HCT116 (cell line): Measurements from ENCODE around the gene ARIH2. TPM values are rescaled to one million over a fixed set of nuclear protein-coding genes. Genes with fewer than 3 reads are reported as not detected.

ENCODE experiments used
- ATAC-seq: fragments of 200-7000 bp; cut with Tn5 transposase; 2 replicates; pipeline ENCODE4 v1.9.1; 2020; ENCODE audit warnings: mild to moderate bottlenecking, moderate library complexity
- BruUV-seq: library from RNA; stranded (reverse); fragments of 400-500 nt; replicated peaks from 2 replicates; lab custom pipeline; 2021; lab: Mats Ljungman, UMichigan
- CTCF ChIA-PET: fragments of 300-600 bp; sonication (Branson Sonifier 250); formaldehyde crosslinking; loops from one replicate; lab custom pipeline; 2021; ENCODE audit warnings: antibody characterized with exemption; lab: Charles Lee
- POLR2A ChIA-PET: fragments of 300-600, 350-600 bp; sonication (Branson Sonifier 250); formaldehyde crosslinking; loops from one replicate; lab custom pipeline; 2021; ENCODE audit warnings: antibody characterized with exemption; lab: Charles Lee
- RAD21 ChIA-PET, 2 experiments: fragments of 300-600 bp; sonication (Branson Sonifier 250); formaldehyde crosslinking; loops; one replicate each; lab custom pipeline; 2023; ENCODE audit warnings: low total read pairs in 2 of 2; ENCODE audit not compliant: uncharacterized antibody in 2 of 2, unreplicated experiment in 2 of 2, low non-redundant PET in 1 of 2; lab: Charles Lee
- DNase-seq: peaks from one replicate; pipeline ENCODE4 v3.0.0-alpha.2; 2010; ENCODE audit warnings: low read depth, low spot score
- H2AFZ ChIP-seq: fragments of 200-600 bp; shearing (Covaris generic), sonication (generic); 2 replicates; pipeline ENCODE4 v1.6.1; 2017; ENCODE audit warnings: low read depth, mixed run types, mixed read lengths, antibody characterized with exemption, low read length; ENCODE audit not compliant: poor library complexity, severe bottlenecking
- H3K27ac ChIP-seq: 2 replicates; pipeline ENCODE4 v1.5.1; 2012; ENCODE audit warnings: low read depth, low read length
- H3K27me3 ChIP-seq: fragments of 200-600 bp; sonication (generic); 2 replicates; pipeline ENCODE4 v1.6.1; 2016; ENCODE audit warnings: mixed run types, low read length, mixed read lengths; ENCODE audit not compliant: insufficient read depth
- H3K36me3 ChIP-seq, 2 experiments: fragments of 200-500 bp in 1 of 2; fragments of 200-600 bp in 1 of 2; sonication (Bioruptor generic) in 1 of 2; sonication (generic) in 1 of 2; 2 replicates each; pipeline versions ENCODE4 v1.5.1 to v1.6.1; 2014 to 2016; ENCODE audit warnings: low read length in 2 of 2, inconsistent platforms in 1 of 2, mixed read lengths in 1 of 2, mixed run types in 1 of 2; ENCODE audit not compliant: insufficient read depth in 2 of 2, control insufficient read depth in 1 of 2
- H3K4me1 ChIP-seq, 2 experiments: fragments of 200-600 bp in 1 of 2; sonication (generic) in 1 of 2; 2 replicates each; pipeline versions ENCODE4 v1.5.1 to v1.6.1; 2012 to 2017; ENCODE audit warnings: low read length in 2 of 2, inconsistent platforms in 1 of 2, mild to moderate bottlenecking in 1 of 2, mixed read lengths in 1 of 2, mixed run types in 1 of 2, moderate library complexity in 1 of 2; ENCODE audit not compliant: insufficient read depth in 2 of 2, control insufficient read depth in 1 of 2
- H3K4me2 ChIP-seq: fragments of 200-600 bp; sonication (generic); 2 replicates; pipeline ENCODE4 v1.6.1; 2017; ENCODE audit warnings: mixed run types, low read length, mixed read lengths
- H3K4me3 ChIP-seq, 2 experiments: fragments of 200-600 bp in 1 of 2; sonication (generic) in 1 of 2; replicated peaks in 1 of 2; 2 replicates each; pipeline ENCODE4 v1.5.1; 2011 to 2016; ENCODE audit warnings: low read length in 2 of 2, control low read depth in 1 of 2, low read depth in 1 of 2, mild to moderate bottlenecking in 1 of 2, mixed read lengths in 1 of 2, mixed run types in 1 of 2
- H3K79me2 ChIP-seq: fragments of 200-600 bp; sonication (generic); 2 replicates; pipeline ENCODE4 v1.6.1; 2017; ENCODE audit warnings: mild to moderate bottlenecking, mixed run types, low read length, moderate library complexity, mixed read lengths; ENCODE audit not compliant: insufficient read depth
- H3K9ac ChIP-seq: fragments of 200-600 bp; sonication (generic); 2 replicates; pipeline ENCODE4 v1.6.1; 2016; ENCODE audit warnings: low read length, mixed read lengths
- H3K9me2 ChIP-seq: fragments of 200-600 bp; sonication (generic), shearing (Covaris generic); 2 replicates; pipeline ENCODE4 v1.6.1; 2017; ENCODE audit warnings: mixed run types, mild to moderate bottlenecking, moderate library complexity; ENCODE audit not compliant: insufficient read depth
- H3K9me3 ChIP-seq, 2 experiments: fragments of 200-500 bp in 1 of 2; fragments of 200-600 bp in 1 of 2; sonication (Bioruptor generic) in 1 of 2; sonication (generic) in 1 of 2; 2 replicates each; pipeline ENCODE4 v1.6.1; 2014 to 2017; ENCODE audit warnings: low read length in 2 of 2, mixed read lengths in 2 of 2, inconsistent platforms in 1 of 2, low read depth in 1 of 2, mild to moderate bottlenecking in 1 of 2, mixed run types in 1 of 2, moderate library complexity in 1 of 2; ENCODE audit not compliant: control insufficient read depth in 1 of 2, insufficient read depth in 1 of 2
- H4K20me1 ChIP-seq: fragments of 200-600 bp; sonication (generic), shearing (Covaris generic); 2 replicates; pipeline ENCODE4 v1.6.1; 2017; ENCODE audit warnings: mixed run types, mild to moderate bottlenecking, moderate library complexity; ENCODE audit not compliant: insufficient read depth
- CEBPB ChIP-seq: IDR thresholded peaks from 2 replicates; pipeline ENCODE4 v1.6.1; 2012; ENCODE audit warnings: low read depth
- EZH2phosphoT487 ChIP-seq: fragments of 200-600 bp; IDR thresholded peaks from 2 replicates; pipeline ENCODE4 v1.6.1; 2018; ENCODE audit warnings: antibody characterized with exemption, borderline replicate concordance
- FOSL1 ChIP-seq: IDR thresholded peaks from 2 replicates; pipeline ENCODE4 v1.6.1; 2012; ENCODE audit warnings: low read depth
- POLR2A ChIP-seq: IDR thresholded peaks from 2 replicates; pipeline ENCODE4 v1.7.0; 2011; ENCODE audit warnings: borderline replicate concordance; ENCODE audit not compliant: insufficient read depth, insufficient read length; ENCODE audit errors: extremely low read depth
- SIN3A ChIP-seq: IDR thresholded peaks from 2 replicates; pipeline ENCODE4 v1.6.1; 2012; ENCODE audit warnings: low read depth
- SP1 ChIP-seq: IDR thresholded peaks from 2 replicates; pipeline ENCODE4 v1.6.1; 2012; ENCODE audit warnings: low read depth
- SRF ChIP-seq: IDR thresholded peaks from 2 replicates; pipeline ENCODE4 v1.6.1; 2012; ENCODE audit warnings: low read depth
- TCF7L2 ChIP-seq: IDR thresholded peaks from 2 replicates; pipeline ENCODE4 v1.7.0; 2011; ENCODE audit warnings: borderline replicate concordance, inconsistent platforms; ENCODE audit not compliant: insufficient read depth, insufficient read length; ENCODE audit errors: extremely low read depth
- ZBTB33 ChIP-seq: IDR thresholded peaks from 2 replicates; pipeline ENCODE4 v1.6.1; 2011; ENCODE audit warnings: mild to moderate bottlenecking, low read length, moderate library complexity; ENCODE audit not compliant: insufficient replicate concordance; ENCODE audit errors: extremely low read depth
- intact Hi-C: fragments of 100-400 bp; cut with micrococcal nuclease; formaldehyde crosslinking; loops from 2 replicates; pipeline ENCODE4 v1.10.0; 2022
- total RNA-seq: library from RNA; stranded (reverse); gene quantifications from one replicate; pipeline ENCODE4 v1.2.1, GENCODE V29; 2021; ENCODE audit not compliant: unreplicated experiment

Gene ARIH2
- total RNA-seq, 1 experiment from 2014 or later: 105 TPM

- no TSS peak for BruUV-seq
- intact Hi-C loops: no loop called here
- Histone ChIP-seq H2AFZ (no peak overlapping the region), H3K9ac (no peak overlapping the region), H3K9me3 (no peaks in the 10 kb centered on the region), H3K79me2 (peaks cover 74% of the 10 kb centered on the region), H3K4me3 (no peak overlapping the region), H3K36me3 (peaks cover 7 to 19% of the 10 kb centered on the region in 2 experiments; a peak in 1 of 4 replicates), H3K4me1 (0 out of 4 replicates have a peak, but pooled peaks cover 0 to 3% of the 10 kb centered on the region in 2 experiments), H4K20me1 (no peaks in the 10 kb centered on the region), H3K27me3 (no peaks in the 10 kb centered on the region), H3K4me2 (no peak overlapping the region), H3K9me2 (no peaks in the 10 kb centered on the region), H3K27ac (no peak overlapping the region)
- no peak for ATAC-seq
- ChIA-PET CTCF (no interaction called here), POLR2A (no interaction called here), RAD21 (no interaction called here)
- no peak for DNase-seq
- no peak for TF ChIP-seq FOSL1
- TF ChIP-seq TCF7L2: no peak
- no peak for TF ChIP-seq SP1
- no peak for TF ChIP-seq SIN3A
- TF ChIP-seq CEBPB: no peak
- no peak for TF ChIP-seq EZH2phosphoT487
- TF ChIP-seq ZBTB33: no peak
- TF ChIP-seq SRF: no peak
- TF ChIP-seq POLR2A: no peak
Measured at GRCh38 chr3:48957006-48957705, 38.5 kb downstream of the ARIH2 start.
